WERI-Rb-1 (cell line): ENCODE results near the gene TMEM184C.
A peak's percentile ranks its signal among the peaks of the same experiment; 100 is the strongest.

Source experiments
- DNase-seq: peaks from one replicate; pipeline ENCODE4 v3.0.0-alpha.2; 2020
- H3K27ac ChIP-seq: fragments of 250-450 bp; sonication (Bioruptor Pico); 2 replicates; pipeline ENCODE4 v1.5.1; 2020; ENCODE audit warnings: mild to moderate bottlenecking, moderate library complexity
- H3K27me3 ChIP-seq: fragments of 250-450 bp; sonication (Bioruptor Pico); 2 replicates; pipeline ENCODE4 v1.5.1; 2021; ENCODE audit warnings: mild to moderate bottlenecking, low read depth, moderate library complexity; ENCODE audit not compliant: insufficient read depth, severe bottlenecking
- H3K36me3 ChIP-seq: fragments of 250-450 bp; sonication (Bioruptor Pico); 2 replicates; pipeline ENCODE4 v1.5.1; 2020; ENCODE audit warnings: mild to moderate bottlenecking, moderate library complexity
- H3K4me3 ChIP-seq: 2 replicates; pipeline ENCODE4 v1.5.1; 2011; ENCODE audit warnings: low read depth, mild to moderate bottlenecking, control low read depth, low read length
- H3K9me3 ChIP-seq: fragments of 250-450 bp; sonication (Bioruptor Pico); 2 replicates; pipeline ENCODE4 v1.5.1; 2021; ENCODE audit warnings: mild to moderate bottlenecking, moderate library complexity; ENCODE audit not compliant: severe bottlenecking
- TF ChIP-seq, protein P1 (sequence below): IDR thresholded peaks from 2 replicates; pipeline ENCODE4 v1.5.1; 2011; ENCODE audit warnings: low read depth, mild to moderate bottlenecking, control low read depth, inconsistent platforms, low read length

The TMEM184C gene

DNA sequence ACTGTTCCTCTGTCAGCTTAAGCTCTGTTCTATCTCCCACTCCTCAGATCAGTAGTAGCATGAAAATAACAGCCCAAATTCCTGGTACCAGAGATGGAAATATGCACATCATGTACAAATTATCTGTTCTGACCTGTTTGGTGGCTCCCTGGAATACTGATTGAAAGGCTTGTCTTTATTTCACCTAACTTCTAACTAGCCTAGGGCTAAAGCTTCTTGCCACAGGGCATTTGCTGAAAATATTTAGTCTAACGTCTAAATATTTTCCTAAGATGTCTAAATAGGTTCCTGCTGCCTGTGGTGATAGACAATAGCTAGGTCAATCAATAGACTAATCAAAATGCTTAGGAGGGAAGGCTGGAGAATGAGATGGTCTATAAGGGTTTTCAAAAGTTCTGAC lies 79.7 kb downstream of the TMEM184C start:
- Histone ChIP-seq H3K4me3 (no peak overlapping the region), H3K27ac (no peak overlapping the region), H3K27me3 (no peaks in the 10 kb centered on the region), H3K36me3 (no peaks in the 10 kb centered on the region), H3K9me3 (peaks cover 5% of the 10 kb centered on the region)
- no peak for DNase-seq
- TF ChIP-seq, protein P1, sequence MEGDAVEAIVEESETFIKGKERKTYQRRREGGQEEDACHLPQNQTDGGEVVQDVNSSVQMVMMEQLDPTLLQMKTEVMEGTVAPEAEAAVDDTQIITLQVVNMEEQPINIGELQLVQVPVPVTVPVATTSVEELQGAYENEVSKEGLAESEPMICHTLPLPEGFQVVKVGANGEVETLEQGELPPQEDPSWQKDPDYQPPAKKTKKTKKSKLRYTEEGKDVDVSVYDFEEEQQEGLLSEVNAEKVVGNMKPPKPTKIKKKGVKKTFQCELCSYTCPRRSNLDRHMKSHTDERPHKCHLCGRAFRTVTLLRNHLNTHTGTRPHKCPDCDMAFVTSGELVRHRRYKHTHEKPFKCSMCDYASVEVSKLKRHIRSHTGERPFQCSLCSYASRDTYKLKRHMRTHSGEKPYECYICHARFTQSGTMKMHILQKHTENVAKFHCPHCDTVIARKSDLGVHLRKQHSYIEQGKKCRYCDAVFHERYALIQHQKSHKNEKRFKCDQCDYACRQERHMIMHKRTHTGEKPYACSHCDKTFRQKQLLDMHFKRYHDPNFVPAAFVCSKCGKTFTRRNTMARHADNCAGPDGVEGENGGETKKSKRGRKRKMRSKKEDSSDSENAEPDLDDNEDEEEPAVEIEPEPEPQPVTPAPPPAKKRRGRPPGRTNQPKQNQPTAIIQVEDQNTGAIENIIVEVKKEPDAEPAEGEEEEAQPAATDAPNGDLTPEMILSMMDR = no peak

DNA sequence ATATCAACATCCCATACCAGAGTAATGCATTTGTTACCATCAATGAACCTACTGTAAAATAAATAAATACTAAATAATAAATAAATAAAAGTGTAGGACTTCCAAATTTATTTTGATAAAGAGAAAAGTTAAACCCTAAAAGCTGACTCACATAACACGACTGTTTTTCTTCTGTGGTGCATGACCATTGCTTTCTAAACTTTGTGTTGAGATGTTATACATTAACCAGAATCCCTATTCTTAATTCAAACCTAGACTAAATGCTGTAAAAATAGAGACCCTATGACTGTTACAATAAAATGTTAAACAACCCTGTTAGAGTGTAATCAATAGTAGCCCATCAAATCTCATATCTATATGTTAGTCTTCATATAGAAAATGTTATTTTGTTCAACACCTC lies 87.6 kb downstream of the TMEM184C start:
- TF ChIP-seq, protein P1 = no peak
- H3K9me3 ChIP-seq = peaks cover 5% of the 10 kb centered on the region
- no peak overlapping the region for H3K27ac ChIP-seq
- no peaks in the 10 kb centered on the region for H3K27me3 ChIP-seq
- no peaks in the 10 kb centered on the region for H3K36me3 ChIP-seq
- no peak overlapping the region for H3K4me3 ChIP-seq
- no peak for DNase-seq

DNA sequence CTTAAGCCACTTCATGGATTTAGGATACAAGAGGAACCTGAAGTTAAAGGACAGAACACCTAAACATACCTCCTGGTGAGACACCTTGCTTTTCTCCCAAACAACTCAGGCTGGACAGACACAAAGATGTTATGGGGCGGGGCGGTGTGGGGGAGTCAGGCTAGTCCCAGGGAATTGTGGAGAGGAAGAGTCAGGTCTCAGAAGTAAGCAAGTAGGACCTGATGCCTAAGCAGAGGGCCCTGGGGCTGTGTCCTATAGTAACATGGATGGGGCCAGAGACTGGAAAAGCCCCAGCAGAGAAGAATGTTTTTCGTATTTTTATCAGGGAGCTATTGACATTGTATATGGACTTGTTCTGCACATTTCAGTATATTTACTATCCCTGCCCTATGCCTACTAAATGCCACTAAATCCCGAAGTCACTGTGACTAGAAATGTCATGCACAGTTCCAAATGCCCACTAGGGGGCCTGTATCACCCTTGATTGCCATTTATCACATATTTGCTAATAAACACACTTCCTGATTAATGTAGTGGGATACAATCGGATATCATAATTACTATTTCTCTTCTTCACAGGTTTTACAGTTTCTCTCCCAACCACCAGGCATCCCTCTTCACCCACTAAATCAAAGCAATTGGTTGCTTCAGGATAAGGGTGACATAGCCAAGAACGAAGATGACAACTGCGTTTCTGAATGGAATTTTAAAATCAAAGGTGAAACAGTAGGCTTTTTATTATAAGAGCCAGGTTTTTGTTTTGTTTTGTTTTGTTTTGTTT lies 90.9 kb downstream of the TMEM184C start:
- TF ChIP-seq, protein P1 = peak; percentile 68
- Histone ChIP-seq H3K27ac (0 out of 2 replicates have a peak overlapping the region, but pooled peaks have one; percentile 1), H3K4me3 (no peak overlapping the region), H3K9me3 (no peaks in the 10 kb centered on the region), H3K36me3 (no peaks in the 10 kb centered on the region), H3K27me3 (no peaks in the 10 kb centered on the region)
- peak; percentile 63 for DNase-seq

DNA sequence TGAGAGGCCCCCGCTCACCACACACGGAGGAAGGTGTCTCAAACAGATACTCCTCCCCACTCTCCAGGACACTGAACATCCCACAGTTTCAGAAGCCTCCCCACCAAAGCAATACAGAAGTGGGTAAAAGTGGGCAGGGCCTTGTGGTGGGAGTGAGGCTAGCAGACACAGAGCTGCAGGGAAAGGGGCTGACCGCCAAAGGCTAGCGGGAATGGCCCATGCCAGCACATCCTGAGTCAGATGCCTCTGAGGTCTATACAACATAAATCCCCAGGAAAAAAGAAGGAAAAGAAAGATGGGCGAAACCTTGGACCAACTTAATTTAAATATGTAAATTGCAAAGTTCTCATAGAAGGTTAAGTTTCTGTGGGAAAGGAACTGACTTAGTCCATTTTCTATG lies 92.8 kb downstream of the TMEM184C start:
- no peaks in the 10 kb centered on the region for H3K27me3 ChIP-seq
- H3K4me3 ChIP-seq = no peak overlapping the region
- H3K27ac ChIP-seq = no peak overlapping the region
- DNase-seq = no peak
- TF ChIP-seq, protein P1 = no peak
- H3K9me3 ChIP-seq = no peaks in the 10 kb centered on the region
- H3K36me3 ChIP-seq = no peaks in the 10 kb centered on the region

DNA sequence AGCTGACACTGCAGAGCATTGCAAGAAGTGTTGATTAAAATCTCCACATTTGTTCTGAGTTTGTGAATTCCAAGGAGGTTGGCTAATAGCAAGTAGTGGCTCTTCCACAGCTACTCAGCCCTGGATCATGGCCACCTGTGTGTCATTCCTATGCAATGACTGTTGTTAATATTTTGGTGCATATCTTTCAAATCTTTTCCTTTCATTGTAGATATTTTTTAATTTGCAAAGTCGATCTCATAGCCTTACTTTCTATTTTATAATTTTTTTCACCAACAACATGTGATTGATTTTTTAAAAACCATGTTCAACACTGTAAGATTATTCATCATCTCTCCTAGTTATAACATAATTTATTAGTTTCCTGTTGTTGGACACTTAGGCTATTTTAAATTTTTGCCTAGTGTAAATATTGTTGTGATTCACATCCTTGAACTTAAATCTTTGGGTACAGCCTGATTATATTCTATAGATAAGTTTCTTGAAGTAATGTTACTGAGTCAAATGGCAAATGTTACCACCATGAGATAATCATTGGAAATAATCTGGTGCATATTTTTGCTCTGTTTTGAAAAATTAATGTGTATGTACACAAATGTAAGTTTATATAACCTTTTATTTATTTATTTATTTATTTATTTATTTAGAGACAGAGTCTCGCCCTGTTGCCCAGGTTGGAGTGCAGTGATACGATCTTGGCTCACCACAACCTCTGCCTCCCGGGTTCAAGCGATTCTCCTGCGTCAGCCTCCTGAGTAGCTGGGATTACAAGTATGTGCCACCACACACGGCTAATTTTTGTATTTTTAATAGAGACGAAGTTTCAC lies 97.6 kb downstream of the TMEM184C start:
- DNase-seq = no peak
- TF ChIP-seq, protein P1 = no peak
- Histone ChIP-seq H3K27me3 (no peaks in the 10 kb centered on the region), H3K4me3 (no peak overlapping the region), H3K36me3 (no peaks in the 10 kb centered on the region), H3K9me3 (no peaks in the 10 kb centered on the region), H3K27ac (no peak overlapping the region)
